Measurements from ENCODE around the gene TOP1. TPM values are rescaled to one million over a fixed set of nuclear protein-coding genes. Genes with fewer than 3 reads are reported as not detected.

The TOP1 gene
- total RNA-seq, 1 donor = 5.7 TPM

Small RNAs within 50 kb of the gene (small RNA-seq; reads per million reads assigned to genes)
- gene MIR6871 (not detected), gene RNU2-52P (3.4 reads per million, percentile 82 among the genes with 10 or more reads in this experiment)

Other genes with a start within 250 kb of the TOP1 start
- gene PLCG1, start 108.7 kb downstream of the TOP1 start, total RNA-seq = 16.4 TPM

Measured in hematopoietic multipotent progenitor cell (in vitro differentiated cells).